ENCODE measurements around the gene FASN.

- no peak for TF ChIP-seq EZH2 (IDR thresholded peaks at IDR 0.05; ENCODE audit: borderline replicate concordance, insufficient read depth, low read depth, low read length, poor library complexity, severe bottlenecking)
- TF ChIP-seq, protein P1, sequence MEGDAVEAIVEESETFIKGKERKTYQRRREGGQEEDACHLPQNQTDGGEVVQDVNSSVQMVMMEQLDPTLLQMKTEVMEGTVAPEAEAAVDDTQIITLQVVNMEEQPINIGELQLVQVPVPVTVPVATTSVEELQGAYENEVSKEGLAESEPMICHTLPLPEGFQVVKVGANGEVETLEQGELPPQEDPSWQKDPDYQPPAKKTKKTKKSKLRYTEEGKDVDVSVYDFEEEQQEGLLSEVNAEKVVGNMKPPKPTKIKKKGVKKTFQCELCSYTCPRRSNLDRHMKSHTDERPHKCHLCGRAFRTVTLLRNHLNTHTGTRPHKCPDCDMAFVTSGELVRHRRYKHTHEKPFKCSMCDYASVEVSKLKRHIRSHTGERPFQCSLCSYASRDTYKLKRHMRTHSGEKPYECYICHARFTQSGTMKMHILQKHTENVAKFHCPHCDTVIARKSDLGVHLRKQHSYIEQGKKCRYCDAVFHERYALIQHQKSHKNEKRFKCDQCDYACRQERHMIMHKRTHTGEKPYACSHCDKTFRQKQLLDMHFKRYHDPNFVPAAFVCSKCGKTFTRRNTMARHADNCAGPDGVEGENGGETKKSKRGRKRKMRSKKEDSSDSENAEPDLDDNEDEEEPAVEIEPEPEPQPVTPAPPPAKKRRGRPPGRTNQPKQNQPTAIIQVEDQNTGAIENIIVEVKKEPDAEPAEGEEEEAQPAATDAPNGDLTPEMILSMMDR (IDR thresholded peaks at IDR 0.05) = no peak
Observed at GRCh38 chr17:82116246-82116645, 18.2 kb upstream of the FASN start.

Measured in B cell (primary cell).